Stomach smooth muscle (tissue), 2 donors: Measurements from ENCODE around the gene TMEM101.

Experiments used
- H3K27ac ChIP-seq: one replicate; pipeline ENCODE4 v1.7.0; 2013; ENCODE audit warnings: mild to moderate bottlenecking, low read length, inconsistent platforms
- H3K27me3 ChIP-seq, 2 donors: one replicate each; pipeline ENCODE4 v1.7.0; 2013; ENCODE audit warnings: low read length in 2 of 2; ENCODE audit not compliant: insufficient read depth in 2 of 2, control insufficient read depth in 1 of 2
- H3K36me3 ChIP-seq, 2 donors: one replicate each; pipeline ENCODE4 v1.7.0; 2013; ENCODE audit warnings: low read length in 2 of 2; ENCODE audit not compliant: control insufficient read depth in 2 of 2, insufficient read depth in 2 of 2
- H3K4me1 ChIP-seq: one replicate; pipeline ENCODE4 v1.7.0; 2013; ENCODE audit warnings: low read length; ENCODE audit not compliant: control insufficient read depth, insufficient read depth
- H3K4me3 ChIP-seq, 2 donors: one replicate each; pipeline ENCODE4 v1.7.0; 2013; ENCODE audit warnings: low read length in 2 of 2
- H3K9ac ChIP-seq, 2 donors: one replicate each; pipeline ENCODE4 v1.7.0; 2013; ENCODE audit warnings: low read length in 2 of 2, mild to moderate bottlenecking in 1 of 2
- H3K9me3 ChIP-seq, 2 donors: one replicate each; pipeline ENCODE4 v1.7.0; 2013; ENCODE audit warnings: low read length in 2 of 2; ENCODE audit not compliant: control insufficient read depth in 2 of 2
- donor health status: healthy.
- donor health status: Pancreatic carcinoma.

TMEM101 gene

DNA sequence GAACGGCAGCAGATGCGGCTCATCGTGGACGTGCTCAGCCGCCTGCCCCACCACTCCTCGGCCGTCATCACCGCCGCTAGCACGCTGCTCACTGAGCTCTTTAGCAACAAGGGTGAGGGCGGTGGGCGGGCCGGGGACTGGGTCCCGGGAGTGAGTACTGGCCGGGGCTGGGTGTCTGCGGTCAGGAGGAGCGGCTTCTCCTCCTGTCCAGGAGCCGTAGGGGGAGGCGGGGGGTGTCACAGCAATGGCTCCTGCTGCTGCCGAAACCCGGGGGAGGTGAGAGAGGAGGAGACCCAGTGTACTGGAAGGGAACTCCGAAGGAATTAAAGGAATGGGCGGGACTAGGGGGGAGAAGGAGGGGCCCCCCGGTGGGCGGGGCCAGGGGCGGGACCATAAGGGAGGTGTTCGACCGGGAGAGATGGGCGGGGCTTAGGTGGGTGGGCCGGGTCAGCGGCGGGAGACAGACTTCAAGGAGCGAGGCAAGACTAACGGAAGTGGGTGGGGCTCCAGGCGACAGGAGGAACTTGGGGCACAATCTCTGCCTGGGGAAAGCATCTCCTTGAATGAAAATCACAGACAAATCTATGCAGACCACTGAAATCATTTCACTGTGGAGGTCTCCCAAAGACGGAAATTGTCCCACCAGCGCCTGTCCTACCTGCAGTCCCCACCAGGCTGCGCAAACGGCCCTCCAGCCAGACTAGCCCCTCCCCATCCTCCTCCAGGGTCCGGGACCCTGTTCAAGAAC, 8.0 kb downstream of the TMEM101 start:
- no peaks in the 10 kb centered on the region for H3K9me3 ChIP-seq
- H3K36me3 ChIP-seq = peaks cover under 1 to 7% of the 10 kb centered on the region in 2 donors
- peak overlapping the region; percentile 70 to 79 for H3K4me3 ChIP-seq
- no peak overlapping the region for H3K27ac ChIP-seq
- peak overlapping the region; percentile 33 to 36 for H3K9ac ChIP-seq
- H3K4me1 ChIP-seq = peaks cover 39% of the 10 kb centered on the region
- H3K27me3 ChIP-seq = peaks cover 33 to 49% of the 10 kb centered on the region in 2 donors

DNA sequence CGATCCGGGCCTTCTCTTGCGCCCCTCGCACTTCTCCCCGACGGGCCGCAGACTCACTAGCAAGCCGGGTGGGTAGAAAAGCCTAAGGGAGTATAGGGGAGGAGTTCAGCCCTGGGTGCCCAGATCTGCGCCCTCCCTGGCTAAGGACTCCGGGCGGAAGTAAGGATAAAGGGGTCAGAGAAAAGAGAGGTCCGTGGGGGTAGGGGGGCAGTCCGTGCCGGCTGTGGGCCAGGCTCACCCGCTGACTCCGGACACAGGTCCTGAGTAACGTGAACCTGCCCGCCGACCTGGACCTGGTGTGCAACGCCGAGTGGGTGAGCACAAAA, 8.5 kb downstream of the TMEM101 start:
- Histone ChIP-seq H3K36me3 (peaks cover 0 to 4% of the 10 kb centered on the region in 2 donors), H3K9ac (no peak overlapping the region), H3K4me3 (peak overlapping the region; percentile 62 to 79), H3K27me3 (peaks cover 35 to 49% of the 10 kb centered on the region in 2 donors), H3K27ac (no peak overlapping the region), H3K4me1 (peaks cover 39% of the 10 kb centered on the region), H3K9me3 (no peaks in the 10 kb centered on the region)

DNA sequence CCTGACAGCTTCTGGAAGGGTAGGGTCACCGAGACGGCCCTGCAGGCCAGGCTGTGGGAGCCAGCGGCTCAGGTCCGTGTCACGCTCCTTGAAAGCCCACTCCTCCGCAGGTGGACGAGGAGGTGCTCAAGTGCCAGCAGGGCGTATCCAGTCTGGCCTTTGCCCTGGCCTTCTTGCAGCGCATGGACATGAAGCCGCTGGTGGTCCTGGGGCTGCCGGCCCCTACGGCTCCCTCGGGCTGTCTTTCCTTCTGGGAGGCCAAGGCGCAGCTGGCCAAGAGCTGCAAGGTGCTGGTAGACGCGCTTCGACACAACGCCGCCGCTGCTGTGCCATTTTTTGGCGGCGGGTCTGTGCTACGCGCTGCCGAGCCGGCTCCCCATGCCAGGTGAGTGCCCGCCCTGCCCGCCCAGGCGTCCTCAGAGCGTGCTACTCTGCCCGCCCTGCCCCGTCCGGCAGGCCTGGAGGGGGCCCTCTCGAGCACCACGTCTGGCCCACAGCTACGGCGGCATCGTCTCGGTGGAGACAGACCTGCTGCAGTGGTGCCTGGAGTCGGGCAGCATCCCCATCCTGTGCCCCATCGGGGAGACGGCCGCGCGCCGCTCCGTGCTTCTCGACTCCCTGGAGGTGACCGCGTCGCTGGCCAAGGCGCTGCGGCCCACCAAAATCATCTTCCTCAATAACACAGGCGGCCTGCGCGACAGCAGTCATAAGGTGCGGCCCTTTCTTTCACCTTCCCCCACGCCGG, 9.1 kb downstream of the TMEM101 start:
- Histone ChIP-seq H3K9me3 (no peaks in the 10 kb centered on the region), H3K27me3 (peaks cover 35 to 49% of the 10 kb centered on the region in 2 donors), H3K4me3 (peak overlapping the region; percentile 62 to 79), H3K36me3 (peaks cover 0 to 2% of the 10 kb centered on the region in 2 donors), H3K9ac (no peak overlapping the region), H3K4me1 (peaks cover 39% of the 10 kb centered on the region), H3K27ac (no peak overlapping the region)

DNA sequence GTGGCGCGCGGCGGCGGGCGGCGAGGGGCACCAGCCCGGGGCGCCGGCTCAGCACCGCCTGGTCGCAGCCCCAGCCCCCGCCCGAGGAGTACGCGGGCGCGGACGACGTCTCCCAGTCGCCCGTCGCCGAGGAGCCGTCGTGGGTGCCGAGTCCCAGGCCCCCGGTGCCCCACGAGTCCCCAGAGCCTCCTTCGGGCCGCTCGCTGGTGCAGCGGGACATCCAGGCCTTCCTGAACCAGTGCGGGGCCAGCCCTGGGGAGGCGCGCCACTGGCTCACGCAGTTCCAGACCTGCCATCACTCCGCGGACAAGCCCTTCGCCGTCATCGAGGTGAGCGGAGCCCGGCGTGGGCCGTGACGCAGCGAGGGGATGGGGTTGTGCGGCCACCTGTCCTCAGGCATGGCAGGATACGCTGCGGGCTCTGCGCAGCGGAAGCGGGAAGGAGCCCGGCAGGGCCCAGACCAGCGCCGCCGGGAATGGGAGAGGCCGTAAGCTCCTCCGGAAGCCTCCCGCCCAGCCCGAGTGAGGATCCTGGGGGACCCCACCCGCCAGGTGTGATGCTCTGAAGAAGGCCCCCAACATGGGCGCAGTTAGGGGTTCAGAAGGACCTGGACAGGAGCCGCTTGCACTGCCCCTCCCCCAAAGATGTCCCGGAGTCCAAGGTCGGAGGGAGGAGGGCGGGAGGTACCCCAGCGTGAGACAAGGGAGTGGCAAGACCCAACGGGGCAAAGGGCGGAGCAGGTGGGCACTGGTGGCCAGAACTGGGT, 9.8 kb downstream of the TMEM101 start:
- H3K4me3 ChIP-seq = peak overlapping the region; percentile 40 to 79
- H3K27ac ChIP-seq = no peak overlapping the region
- H3K36me3 ChIP-seq = no peaks in the 10 kb centered on the region

DNA sequence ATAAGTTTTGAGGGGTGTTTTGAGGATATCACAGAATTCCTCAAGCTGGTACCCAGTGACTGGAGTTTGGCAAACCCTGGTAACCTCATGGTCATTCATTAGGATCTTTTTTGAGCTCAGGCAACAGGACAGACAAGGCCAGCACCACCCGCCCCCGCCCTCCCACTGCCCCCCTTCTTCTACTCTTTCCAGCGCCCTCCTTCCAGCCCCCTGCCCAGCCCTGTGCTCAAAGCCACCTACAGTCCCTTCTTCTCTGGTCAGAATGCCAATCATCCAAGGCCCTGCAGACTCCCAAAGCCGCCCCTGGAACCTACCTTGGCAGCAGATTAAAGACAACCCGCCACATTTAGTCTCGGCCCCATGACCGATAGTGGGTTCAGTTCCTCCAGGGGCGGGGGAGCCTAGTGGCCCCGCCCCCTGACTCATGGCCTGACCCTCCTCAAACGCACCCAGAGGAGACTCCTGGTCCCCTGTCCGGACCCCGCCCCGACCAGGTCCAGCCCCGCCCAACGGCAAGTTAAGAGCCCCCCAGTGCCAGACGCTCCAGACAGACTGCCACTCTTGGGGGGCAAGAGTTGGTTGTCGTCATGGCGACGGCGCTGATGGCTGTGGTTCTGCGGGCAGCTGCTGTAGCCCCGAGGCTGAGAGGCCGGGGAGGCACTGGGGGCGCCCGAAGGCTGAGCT, 10.5 kb downstream of the TMEM101 start, which contains the start of gene NAGS:
NAGS (plus strand) TSS at position 546 of the 684 bp plus-strand sequence; CDS start at position 588, 42 bp downstream.
- Histone ChIP-seq H3K4me1 (peaks cover 39% of the 10 kb centered on the region), H3K9ac (no peak within 1 kb of the TSS)

More for the DNA sequence above, 9.8 kb downstream of the TMEM101 start:
- H3K4me1 ChIP-seq = peaks cover 39% of the 10 kb centered on the region
- no peaks in the 10 kb centered on the region for H3K9me3 ChIP-seq
- no peak overlapping the region for H3K9ac ChIP-seq
- H3K27me3 ChIP-seq = peaks cover 35 to 49% of the 10 kb centered on the region in 2 donors

DNA sequence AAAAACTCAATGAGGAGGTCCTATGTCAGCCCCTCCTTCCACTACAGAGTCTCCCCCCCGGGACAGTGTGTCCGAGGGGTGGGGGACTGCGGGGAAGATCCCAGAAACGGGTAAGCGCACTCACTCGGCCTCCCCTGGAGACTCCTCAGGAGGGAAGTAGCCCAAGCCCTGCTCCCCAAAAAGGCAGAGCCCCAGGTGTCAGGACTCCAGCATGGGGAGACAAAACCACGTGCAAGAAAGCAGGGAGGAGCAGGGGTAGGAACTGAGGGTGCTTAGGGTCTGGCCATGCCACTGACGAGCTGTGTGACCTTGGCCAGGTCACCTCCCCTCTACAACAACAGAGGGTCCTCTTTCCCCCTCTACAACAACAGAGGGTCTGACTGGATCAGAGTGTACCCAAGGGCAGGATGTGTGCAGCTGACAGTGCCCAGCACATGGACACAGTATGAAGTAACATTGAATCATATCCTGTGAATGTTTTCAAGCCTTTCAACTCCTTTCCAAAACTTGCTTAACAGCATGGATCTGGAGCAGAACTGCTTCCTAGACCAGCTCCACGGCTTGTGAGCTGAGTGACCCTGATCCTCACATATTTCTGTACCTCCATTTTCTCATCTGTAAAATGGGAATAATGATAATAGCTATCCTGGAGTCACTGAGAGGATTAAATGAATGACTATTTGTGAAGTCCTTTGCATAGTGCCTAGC, 12.5 kb downstream of the TMEM101 start:
- H3K9me3 ChIP-seq = no peaks in the 10 kb centered on the region
- no peaks in the 10 kb centered on the region for H3K36me3 ChIP-seq
- H3K4me1 ChIP-seq = peaks cover 28% of the 10 kb centered on the region
- no peak overlapping the region for H3K27ac ChIP-seq
- peaks cover 28 to 36% of the 10 kb centered on the region in 2 donors for H3K27me3 ChIP-seq
- H3K4me3 ChIP-seq = no peak overlapping the region
- no peak overlapping the region for H3K9ac ChIP-seq

More for the DNA sequence above, 10.5 kb downstream of the TMEM101 start, which contains the start of gene NAGS:
- no peaks in the 10 kb centered on the region for H3K9me3 ChIP-seq
- peak within 1 kb of the TSS; percentile 40 to 79 for H3K4me3 ChIP-seq
- H3K36me3 ChIP-seq = no peaks in the 10 kb centered on the region
- H3K27ac ChIP-seq = no peak within 1 kb of the TSS
- peaks cover 37 to 49% of the 10 kb centered on the region in 2 donors for H3K27me3 ChIP-seq

DNA sequence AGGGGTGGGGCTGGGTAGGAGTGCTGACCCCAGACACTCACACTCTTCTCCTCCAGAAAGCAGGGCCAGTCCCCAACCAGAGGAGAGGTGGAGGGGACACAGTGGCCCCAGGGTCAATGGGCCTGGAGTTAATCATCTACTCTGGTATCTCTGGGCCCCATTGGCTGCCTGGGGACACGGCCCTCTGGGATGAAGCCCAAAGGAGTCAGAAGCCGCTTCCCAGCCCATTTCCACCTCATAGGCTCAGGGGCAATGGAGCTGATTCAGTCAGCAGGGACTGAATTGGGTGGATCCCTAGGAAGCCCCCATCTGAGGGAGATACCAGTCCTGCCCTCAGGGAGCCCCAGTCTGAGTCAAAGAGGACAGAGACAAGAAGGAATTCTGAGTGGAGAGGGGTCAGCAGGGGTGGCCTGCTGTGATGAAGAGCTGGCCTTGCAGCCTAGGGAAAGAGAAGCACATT, 13.3 kb downstream of the TMEM101 start:
- H3K4me3 ChIP-seq = no peak overlapping the region
- H3K9me3 ChIP-seq = no peaks in the 10 kb centered on the region
- H3K36me3 ChIP-seq = no peaks in the 10 kb centered on the region
- H3K27ac ChIP-seq = no peak overlapping the region
- peaks cover 20% of the 10 kb centered on the region for H3K4me1 ChIP-seq
- H3K9ac ChIP-seq = no peak overlapping the region
- H3K27me3 ChIP-seq = peaks cover 28 to 32% of the 10 kb centered on the region in 2 donors

DNA sequence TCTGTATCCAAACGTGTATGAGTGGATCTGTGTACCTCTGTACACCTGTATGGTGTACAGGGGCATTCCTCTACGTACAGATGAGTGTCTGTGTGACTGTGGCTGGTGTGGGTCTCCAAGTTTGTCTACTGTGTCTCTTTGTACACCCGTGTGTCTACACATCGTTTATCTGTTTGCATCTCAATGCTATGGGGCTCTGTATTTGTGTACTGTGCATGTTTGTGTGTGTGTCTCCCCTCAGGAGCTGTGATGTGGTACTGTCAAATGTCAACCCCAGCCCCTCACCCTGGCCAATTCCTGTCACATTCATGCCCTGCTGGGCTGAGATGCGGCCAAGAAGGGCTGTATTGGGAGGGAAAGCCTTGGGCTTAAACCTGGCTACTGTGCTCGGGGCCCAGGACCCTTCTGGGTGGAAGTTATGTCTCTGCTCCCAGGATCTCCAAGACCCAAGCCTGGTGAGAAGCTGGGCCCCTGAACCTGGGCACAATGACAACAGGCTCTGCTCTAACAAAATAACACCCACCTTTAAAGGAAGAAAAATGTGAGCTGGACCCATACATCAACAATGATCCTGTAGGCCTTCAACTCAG, 13.8 kb downstream of the TMEM101 start:
- no peak overlapping the region for H3K9ac ChIP-seq
- H3K36me3 ChIP-seq = no peaks in the 10 kb centered on the region
- H3K4me3 ChIP-seq = no peak overlapping the region
- H3K27me3 ChIP-seq = peaks cover 27 to 30% of the 10 kb centered on the region in 2 donors
- H3K27ac ChIP-seq = no peak overlapping the region
- no peaks in the 10 kb centered on the region for H3K9me3 ChIP-seq
- H3K4me1 ChIP-seq = peaks cover 15% of the 10 kb centered on the region

DNA sequence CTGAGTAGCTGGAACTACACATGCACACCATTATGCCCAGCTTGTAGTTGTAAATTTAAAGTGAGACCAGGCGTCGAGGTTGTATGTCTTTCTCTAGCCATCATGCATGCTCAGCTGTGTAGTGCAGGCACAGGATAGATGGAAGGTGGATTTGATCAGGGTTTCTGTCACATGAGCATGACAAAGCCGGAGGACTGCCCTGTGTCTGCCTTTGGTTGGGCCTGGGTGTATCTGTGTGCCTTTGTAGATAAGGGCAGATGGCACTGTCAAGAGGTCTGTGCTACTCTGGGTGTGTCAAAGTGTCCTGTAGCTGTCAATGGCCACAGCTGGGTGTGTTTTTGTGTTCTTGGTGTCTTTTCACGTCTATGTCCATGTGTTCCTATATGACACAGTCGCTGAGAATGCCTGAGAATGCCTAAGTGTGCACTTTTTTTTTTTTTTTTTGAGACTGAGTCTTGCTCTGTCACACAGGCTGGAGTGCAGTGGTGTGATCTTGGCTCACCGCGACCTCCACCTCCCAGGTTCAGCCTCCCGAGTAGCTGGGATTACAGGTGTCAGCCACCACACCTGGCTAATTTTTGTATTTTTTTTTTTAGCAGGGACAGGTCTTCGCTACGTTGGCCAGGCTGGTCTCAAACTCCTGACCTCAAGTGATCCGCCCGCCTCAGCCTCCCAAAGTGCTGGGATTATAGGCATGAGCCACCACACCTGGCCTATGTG, 14.5 kb downstream of the TMEM101 start:
- no peak overlapping the region for H3K27ac ChIP-seq

More for the DNA sequence above, 14.5 kb downstream of the TMEM101 start:
- Histone ChIP-seq H3K4me3 (no peak overlapping the region), H3K27me3 (peaks cover 24 to 25% of the 10 kb centered on the region in 2 donors), H3K9ac (no peak overlapping the region), H3K9me3 (no peaks in the 10 kb centered on the region), H3K36me3 (no peaks in the 10 kb centered on the region), H3K4me1 (peaks cover 10% of the 10 kb centered on the region)
